Rectal smooth muscle tissue (tissue), 1 donor: Measurements from ENCODE around the gene FHIP1A.

Experiments used
- H3K27ac ChIP-seq: one replicate; pipeline ENCODE4 v1.7.0; 2013; ENCODE audit warnings: low read depth, low read length, inconsistent platforms
- H3K27me3 ChIP-seq: one replicate; pipeline ENCODE4 v1.7.0; 2013; ENCODE audit warnings: low read length; ENCODE audit not compliant: control insufficient read depth, insufficient read depth
- H3K36me3 ChIP-seq: one replicate; pipeline ENCODE4 v1.7.0; 2013; ENCODE audit warnings: low read length; ENCODE audit not compliant: control insufficient read depth, insufficient read depth
- H3K4me1 ChIP-seq: one replicate; pipeline ENCODE4 v1.7.0; 2013; ENCODE audit warnings: low read length; ENCODE audit not compliant: control insufficient read depth, insufficient read depth
- H3K4me3 ChIP-seq: one replicate; pipeline ENCODE4 v1.7.0; 2013; ENCODE audit warnings: low read length
- H3K9ac ChIP-seq: one replicate; pipeline ENCODE4 v1.7.0; 2013; ENCODE audit warnings: low read length

FHIP1A gene

DNA sequence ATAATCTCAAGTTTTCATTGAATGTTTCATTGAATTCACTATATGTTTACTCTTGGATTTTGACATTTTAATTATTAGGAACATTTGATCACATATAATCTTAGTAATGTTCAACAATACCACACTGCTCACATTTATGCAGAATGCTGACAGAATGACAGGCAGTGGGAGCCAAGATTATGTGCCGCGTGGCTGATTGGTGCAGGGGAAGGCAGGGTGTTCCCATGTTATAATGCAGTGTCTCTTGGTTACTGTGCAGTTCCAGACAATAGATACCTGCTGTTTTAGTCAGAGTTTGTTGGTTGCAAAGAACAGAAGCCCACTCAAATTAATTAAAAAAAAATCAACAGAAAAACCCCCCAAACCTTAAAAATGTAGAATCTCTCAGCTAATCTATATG, 33.0 kb downstream of the FHIP1A start:
- no peak overlapping the region for H3K4me3 ChIP-seq
- no peaks in the 10 kb centered on the region for H3K36me3 ChIP-seq
- no peaks in the 10 kb centered on the region for H3K27me3 ChIP-seq
- no peak overlapping the region for H3K27ac ChIP-seq
- H3K9ac ChIP-seq, result no peak overlapping the region
- H3K4me1 ChIP-seq, result no peaks in the 10 kb centered on the region

DNA sequence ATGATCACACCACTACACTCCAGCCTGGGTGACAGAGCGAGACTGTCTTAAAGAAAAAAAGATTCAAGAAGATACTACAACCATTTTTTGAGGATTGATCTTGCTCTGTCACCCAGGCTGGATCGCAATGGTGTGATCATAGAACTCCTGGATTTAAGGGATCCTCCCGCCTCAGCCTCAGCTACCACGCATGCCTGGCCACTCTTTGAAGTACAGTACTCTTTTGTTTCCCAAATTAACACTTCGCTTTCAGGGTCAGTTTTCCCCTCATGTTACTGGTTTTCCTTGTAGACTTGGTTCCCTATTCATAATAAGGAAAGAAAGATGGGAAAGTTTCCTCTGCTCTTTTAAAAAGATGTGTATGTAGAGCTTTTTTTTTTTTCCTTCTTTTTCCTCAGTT, 34.3 kb downstream of the FHIP1A start:
- no peak overlapping the region for H3K4me3 ChIP-seq
- no peaks in the 10 kb centered on the region for H3K4me1 ChIP-seq
- no peaks in the 10 kb centered on the region for H3K27me3 ChIP-seq
- no peaks in the 10 kb centered on the region for H3K36me3 ChIP-seq
- no peak overlapping the region for H3K27ac ChIP-seq
- no peak overlapping the region for H3K9ac ChIP-seq

DNA sequence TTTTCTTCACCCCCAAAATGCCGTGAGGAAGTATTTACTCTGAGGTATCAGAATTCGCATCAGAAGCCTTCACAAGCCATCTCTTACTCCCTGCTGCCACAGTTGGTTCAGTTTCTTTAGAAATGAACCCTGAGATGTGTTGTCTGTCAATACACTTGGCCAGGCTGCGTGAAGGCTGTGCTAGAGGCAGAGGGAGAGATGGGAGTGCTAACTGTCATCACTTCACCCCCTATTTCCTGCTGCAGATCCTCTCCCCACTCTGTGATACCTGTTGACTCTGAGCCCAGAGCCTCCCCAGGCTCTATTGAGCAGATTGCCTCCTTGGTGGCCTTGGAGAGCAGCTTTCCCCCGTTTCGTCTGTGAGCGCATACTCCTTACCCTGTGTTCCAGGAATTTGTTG, 34.8 kb downstream of the FHIP1A start:
- Histone ChIP-seq H3K27ac (no peak overlapping the region), H3K4me3 (no peak overlapping the region), H3K9ac (no peak overlapping the region), H3K36me3 (no peaks in the 10 kb centered on the region), H3K27me3 (no peaks in the 10 kb centered on the region), H3K4me1 (no peaks in the 10 kb centered on the region)

DNA sequence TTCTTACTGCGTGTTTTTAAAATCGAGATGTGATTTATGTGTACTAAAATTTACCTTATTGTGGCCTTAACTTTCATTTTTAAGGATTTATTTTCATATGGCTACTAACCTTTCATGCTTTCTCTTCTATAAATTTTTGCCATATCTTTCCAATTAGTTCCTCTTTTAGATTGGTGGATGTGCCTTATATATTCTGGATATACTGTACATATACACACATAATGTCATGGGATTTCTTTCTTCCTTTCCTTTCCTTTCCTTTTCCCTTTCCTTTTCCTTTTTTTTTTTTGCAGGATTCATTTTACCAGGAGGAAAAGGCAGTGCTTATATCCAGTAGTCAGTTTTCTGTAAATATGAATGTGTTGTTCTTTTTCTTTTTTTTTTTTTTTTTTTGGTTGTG, 37.2 kb downstream of the FHIP1A start:
- Histone ChIP-seq H3K4me1 (no peaks in the 10 kb centered on the region), H3K36me3 (no peaks in the 10 kb centered on the region), H3K4me3 (no peak overlapping the region), H3K9ac (no peak overlapping the region), H3K27me3 (no peaks in the 10 kb centered on the region), H3K27ac (no peak overlapping the region)

DNA sequence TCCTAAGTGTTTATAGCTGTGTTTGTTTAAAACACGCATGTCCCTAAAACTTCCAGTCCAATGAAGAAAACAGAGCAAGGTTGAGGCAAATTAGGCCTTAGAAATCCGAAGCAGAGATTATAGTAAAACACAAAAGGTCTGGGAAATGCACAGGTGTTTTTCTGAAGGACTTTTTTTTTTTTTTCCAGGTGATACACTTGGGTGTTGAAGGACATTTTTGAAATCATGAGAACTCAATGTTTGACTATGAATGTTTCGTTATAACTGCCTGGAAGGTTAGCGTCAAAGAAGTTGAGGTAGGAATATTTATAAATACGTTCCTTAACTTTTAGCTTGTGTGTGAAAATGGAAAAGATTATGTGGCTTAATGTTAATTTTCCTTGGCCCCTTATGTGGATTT, 45.5 kb downstream of the FHIP1A start:
- H3K9ac ChIP-seq, result no peak overlapping the region
- no peaks in the 10 kb centered on the region for H3K36me3 ChIP-seq
- H3K4me3 ChIP-seq, result no peak overlapping the region
- H3K27me3 ChIP-seq, result no peaks in the 10 kb centered on the region
- H3K27ac ChIP-seq, result no peak overlapping the region
- no peaks in the 10 kb centered on the region for H3K4me1 ChIP-seq

DNA sequence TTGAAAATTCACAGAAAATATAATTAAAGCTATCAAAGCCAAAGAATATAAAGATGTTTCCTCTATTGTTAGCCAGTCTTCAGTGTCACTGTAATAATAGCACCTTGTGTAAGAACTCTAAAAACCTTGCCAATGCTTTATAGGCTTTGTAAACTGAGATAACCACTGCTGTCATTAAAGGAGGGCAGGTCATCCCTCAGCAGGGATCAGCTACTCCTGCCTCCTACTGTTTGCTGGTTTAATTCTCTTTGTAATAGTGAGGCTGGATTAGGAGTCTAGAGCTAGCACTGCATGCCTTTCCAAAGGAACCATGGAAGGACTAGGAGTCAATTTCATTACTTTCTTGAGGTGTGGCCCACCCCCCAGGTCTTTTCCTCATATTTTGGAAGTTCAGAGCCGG, 46.2 kb downstream of the FHIP1A start:
- Histone ChIP-seq H3K9ac (no peak overlapping the region), H3K27ac (no peak overlapping the region), H3K4me1 (no peaks in the 10 kb centered on the region), H3K4me3 (no peak overlapping the region), H3K27me3 (no peaks in the 10 kb centered on the region), H3K36me3 (no peaks in the 10 kb centered on the region)

DNA sequence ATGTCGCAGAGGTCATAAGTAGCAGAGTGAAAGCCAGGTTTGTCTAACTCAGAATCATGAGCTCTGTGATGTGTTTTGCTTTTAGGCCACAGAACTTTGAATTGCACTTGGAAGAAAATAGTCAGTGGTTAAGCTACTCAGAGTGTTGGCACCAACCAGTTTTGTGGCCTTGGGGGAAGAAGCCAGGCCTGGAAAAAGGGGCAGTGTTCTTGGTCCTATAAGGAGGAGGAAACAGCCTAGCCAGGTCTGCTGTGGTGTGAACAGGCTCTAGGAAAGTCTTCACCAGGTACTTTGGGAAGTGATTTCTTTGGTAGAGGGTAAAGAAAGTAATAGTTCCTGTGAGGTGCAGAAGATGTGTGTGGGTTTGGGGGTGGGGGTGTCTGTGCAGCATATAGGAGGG, 49.2 kb downstream of the FHIP1A start:
- H3K27me3 ChIP-seq, result no peaks in the 10 kb centered on the region
- H3K36me3 ChIP-seq, result no peaks in the 10 kb centered on the region
- H3K4me3 ChIP-seq, result no peak overlapping the region
- no peaks in the 10 kb centered on the region for H3K4me1 ChIP-seq
- H3K27ac ChIP-seq, result no peak overlapping the region
- H3K9ac ChIP-seq, result no peak overlapping the region
